ENCODE results near the gene MYLK2. TPM values are rescaled to one million over a fixed set of nuclear protein-coding genes. Genes with fewer than 3 reads are reported as not detected.

MYLK2 gene
- total RNA-seq (2014; rRNA removed; shearing (Covaris generic)) = 3.1 and 3.5 TPM in 2 replicates

GRCh38 chr20:31819083-31819784, at the start of gene MYLK2:
Gene MYLK2, plus strand, starts transcription at chr20:31819356. Its CDS starts 225 bp downstream, at chr20:31819581.
- peaks cover 55% of the 10 kb centered on the region for H3K4me1 ChIP-seq
- H3K36me3 ChIP-seq = no peaks in the 10 kb centered on the region
- peak within 1 kb of the TSS; percentile 33 for H3K27ac ChIP-seq
- no peaks in the 10 kb centered on the region for H3K27me3 ChIP-seq
- no peaks in the 10 kb centered on the region for H3K9me3 ChIP-seq (replicated peaks)
- no peak within 1 kb of the TSS for H3K4me3 ChIP-seq
- peak; percentile 95 to 96 for DNase-seq

- DNase-seq = no peak
- no peak overlapping the region for H3K27ac ChIP-seq
- peaks cover 91% of the 10 kb centered on the region for H3K36me3 ChIP-seq
- no peaks in the 10 kb centered on the region for H3K4me1 ChIP-seq
- H3K9me3 ChIP-seq (replicated peaks) = no peaks in the 10 kb centered on the region
- no peak overlapping the region for H3K4me3 ChIP-seq
- no peaks in the 10 kb centered on the region for H3K27me3 ChIP-seq
Observed at GRCh38 chr20:31769681-31770080, 49.5 kb upstream of the MYLK2 start.

GRCh38 chr20:31770243-31770642, 48.9 kb upstream of the MYLK2 start:
- Histone ChIP-seq H3K27ac (no peak overlapping the region), H3K36me3 (peaks cover 91% of the 10 kb centered on the region)

GRCh38 chr20:31774408-31774807, 44.7 kb upstream of the MYLK2 start:
- Histone ChIP-seq H3K4me3 (no peak overlapping the region), H3K36me3 (peaks cover 94% of the 10 kb centered on the region), H3K27me3 (no peaks in the 10 kb centered on the region), H3K4me1 (no peaks in the 10 kb centered on the region), H3K27ac (no peak overlapping the region), H3K9me3 (replicated peaks) (no peaks in the 10 kb centered on the region)
- DNase-seq = no peak

More at GRCh38 chr20:31770243-31770642, 48.9 kb upstream of the MYLK2 start:
- no peak for DNase-seq
- Histone ChIP-seq H3K4me1 (no peaks in the 10 kb centered on the region), H3K27me3 (no peaks in the 10 kb centered on the region), H3K4me3 (no peak overlapping the region), H3K9me3 (replicated peaks) (no peaks in the 10 kb centered on the region)

- H3K9me3 ChIP-seq (replicated peaks) = no peaks in the 10 kb centered on the region
Observed at GRCh38 chr20:31780839-31781238, 38.3 kb upstream of the MYLK2 start.

GRCh38 chr20:31781945-31782344, 37.2 kb upstream of the MYLK2 start:
- Histone ChIP-seq H3K9me3 (replicated peaks) (no peaks in the 10 kb centered on the region), H3K4me3 (no peak overlapping the region), H3K27ac (no peak overlapping the region), H3K27me3 (no peaks in the 10 kb centered on the region), H3K4me1 (no peaks in the 10 kb centered on the region), H3K36me3 (peaks cover 100% of the 10 kb centered on the region)
- DNase-seq = no peak

More at GRCh38 chr20:31780839-31781238, 38.3 kb upstream of the MYLK2 start:
- Histone ChIP-seq H3K27me3 (no peaks in the 10 kb centered on the region), H3K4me1 (no peaks in the 10 kb centered on the region), H3K4me3 (no peak overlapping the region), H3K27ac (no peak overlapping the region), H3K36me3 (peaks cover 98% of the 10 kb centered on the region)
- DNase-seq = no peak

- Histone ChIP-seq H3K9me3 (replicated peaks) (no peaks in the 10 kb centered on the region; the same call in 1 of the 2 replicates), H3K27ac (no peak overlapping the region), H3K4me1 (no peaks in the 10 kb centered on the region), H3K27me3 (no peaks in the 10 kb centered on the region), H3K4me3 (no peak overlapping the region), H3K36me3 (peaks cover 98% of the 10 kb centered on the region)
- no peak for DNase-seq
Observed at GRCh38 chr20:31784354-31785044, 34.7 kb upstream of the MYLK2 start.

- H3K27me3 ChIP-seq = no peaks in the 10 kb centered on the region
- H3K36me3 ChIP-seq = peaks cover 98% of the 10 kb centered on the region
- H3K27ac ChIP-seq = no peak overlapping the region
- H3K9me3 ChIP-seq (replicated peaks) = no peaks in the 10 kb centered on the region; the same call in 1 of the 2 replicates
- H3K4me1 ChIP-seq = no peaks in the 10 kb centered on the region
- H3K4me3 ChIP-seq = no peak overlapping the region
- no peak for DNase-seq
Observed at GRCh38 chr20:31785089-31785488, 34.1 kb upstream of the MYLK2 start.

- no peaks in the 10 kb centered on the region; the same call in 1 of the 2 replicates for H3K9me3 ChIP-seq (replicated peaks)
- H3K36me3 ChIP-seq = peaks cover 97% of the 10 kb centered on the region
- H3K27ac ChIP-seq = no peak overlapping the region
- H3K4me1 ChIP-seq = no peaks in the 10 kb centered on the region
- H3K4me3 ChIP-seq = no peak overlapping the region
- no peak for DNase-seq
- no peaks in the 10 kb centered on the region for H3K27me3 ChIP-seq
Observed at GRCh38 chr20:31788578-31788977, 30.6 kb upstream of the MYLK2 start.

GRCh38 chr20:31790401-31790800, 28.8 kb upstream of the MYLK2 start:
- Histone ChIP-seq H3K36me3 (peaks cover 97% of the 10 kb centered on the region), H3K4me1 (no peaks in the 10 kb centered on the region), H3K27ac (no peak overlapping the region), H3K9me3 (replicated peaks) (no peaks in the 10 kb centered on the region; the same call in 1 of the 2 replicates), H3K27me3 (no peaks in the 10 kb centered on the region), H3K4me3 (no peak overlapping the region)
- no peak for DNase-seq

GRCh38 chr20:31797364-31797763, 21.8 kb upstream of the MYLK2 start:
- H3K36me3 ChIP-seq = peaks cover 97% of the 10 kb centered on the region
- no peak overlapping the region for H3K27ac ChIP-seq
- no peaks in the 10 kb centered on the region for H3K9me3 ChIP-seq (replicated peaks)
- no peaks in the 10 kb centered on the region for H3K4me1 ChIP-seq
- no peak for DNase-seq
- no peaks in the 10 kb centered on the region for H3K27me3 ChIP-seq
- H3K4me3 ChIP-seq = no peak overlapping the region

- no peaks in the 10 kb centered on the region for H3K9me3 ChIP-seq (replicated peaks)
- no peaks in the 10 kb centered on the region for H3K27me3 ChIP-seq
- H3K36me3 ChIP-seq = peaks cover 89% of the 10 kb centered on the region
- no peak for DNase-seq
- no peaks in the 10 kb centered on the region for H3K4me1 ChIP-seq
- H3K27ac ChIP-seq = no peak overlapping the region
- no peak overlapping the region for H3K4me3 ChIP-seq
Observed at GRCh38 chr20:31801508-31801907, 17.6 kb upstream of the MYLK2 start.

- Histone ChIP-seq H3K36me3 (peaks cover 81% of the 10 kb centered on the region), H3K4me3 (no peak overlapping the region), H3K27me3 (no peaks in the 10 kb centered on the region), H3K27ac (no peak overlapping the region), H3K4me1 (no peaks in the 10 kb centered on the region), H3K9me3 (replicated peaks) (no peaks in the 10 kb centered on the region)
- DNase-seq = no peak
Observed at GRCh38 chr20:31803552-31804291, 15.4 kb upstream of the MYLK2 start.

- no peak for DNase-seq
- H3K27ac ChIP-seq = no peak overlapping the region
- H3K27me3 ChIP-seq = no peaks in the 10 kb centered on the region
- H3K36me3 ChIP-seq = peaks cover 58% of the 10 kb centered on the region
- H3K4me3 ChIP-seq = no peak overlapping the region
- no peaks in the 10 kb centered on the region for H3K9me3 ChIP-seq (replicated peaks)
- H3K4me1 ChIP-seq = peaks cover 23% of the 10 kb centered on the region
Observed at GRCh38 chr20:31806564-31807355, 12.4 kb upstream of the MYLK2 start.

All from SJCRH30 (cell line).